NB4 (cell line): ENCODE results near the gene ZNF618.

Experiments used
- CTCF ChIP-seq: IDR thresholded peaks from one replicate; pipeline ENCODE4 v1.5.1; 2012; ENCODE audit warnings: low read depth, low read length
- POLR2A ChIP-seq: IDR thresholded peaks from 2 replicates; pipeline ENCODE4 v1.6.1; 2011; ENCODE audit warnings: mild to moderate bottlenecking; ENCODE audit not compliant: insufficient read length; ENCODE audit errors: extremely low read depth

- TF ChIP-seq CTCF (no peak), POLR2A (no peak)
Observed at GRCh38 chr9:113910036-113910639, 34.0 kb downstream of the ZNF618 start.
